HL-60 (cell line): ENCODE results near the gene HACL1.

Experiments used
- CTCF ChIP-seq: IDR thresholded peaks from one replicate; pipeline ENCODE4 v1.5.1; 2011; ENCODE audit warnings: low read length, control low read depth, inconsistent platforms; ENCODE audit not compliant: insufficient read depth
- REST ChIP-seq: IDR thresholded peaks from 2 replicates; pipeline ENCODE4 v1.6.1; 2012; ENCODE audit warnings: low read depth; ENCODE audit not compliant: insufficient replicate concordance
- SPI1 ChIP-seq: IDR thresholded peaks from 2 replicates; pipeline ENCODE4 v1.6.1; 2012; ENCODE audit warnings: low read depth, mild to moderate bottlenecking, borderline replicate concordance

DNA sequence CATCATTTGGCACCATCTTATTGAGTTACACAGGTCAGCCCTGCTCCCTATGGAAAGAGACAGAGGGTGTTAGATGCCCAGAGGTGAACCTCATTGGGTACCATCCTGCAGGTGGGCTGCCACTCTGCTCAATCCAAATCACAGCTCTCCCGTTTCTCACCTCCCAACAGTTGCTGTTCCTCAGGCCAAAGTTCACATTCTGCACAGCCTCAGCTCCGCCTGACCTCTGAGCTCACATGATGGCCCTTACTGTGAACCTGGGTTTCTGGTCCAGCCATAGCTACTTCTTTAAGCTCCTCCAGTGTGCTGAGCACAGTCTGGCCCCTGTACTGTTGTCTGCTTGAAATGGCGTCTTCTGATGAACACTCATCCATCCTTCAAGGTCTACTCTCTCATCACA is 48.0 kb upstream of the HACL1 start:
- TF ChIP-seq CTCF = no peak
- TF ChIP-seq SPI1 = no peak
- TF ChIP-seq REST = no peak
